GM19324 (cell line): ENCODE measurements around the gene PLEKHO1.
"Not testable (repeated sequence)": the region's sequence is repeated elsewhere in the genome, so short reads cannot be mapped to it uniquely, and the experiment has no call there.

Experiments used
- ATAC-seq: cut with Tn5 transposase; IDR thresholded peaks from one replicate; pipeline ENCODE4 v1.9.1; 2021; ENCODE audit warnings: mild to moderate bottlenecking, moderate library complexity; ENCODE audit not compliant: unreplicated experiment, low FRiP score

The PLEKHO1 gene

DNA sequence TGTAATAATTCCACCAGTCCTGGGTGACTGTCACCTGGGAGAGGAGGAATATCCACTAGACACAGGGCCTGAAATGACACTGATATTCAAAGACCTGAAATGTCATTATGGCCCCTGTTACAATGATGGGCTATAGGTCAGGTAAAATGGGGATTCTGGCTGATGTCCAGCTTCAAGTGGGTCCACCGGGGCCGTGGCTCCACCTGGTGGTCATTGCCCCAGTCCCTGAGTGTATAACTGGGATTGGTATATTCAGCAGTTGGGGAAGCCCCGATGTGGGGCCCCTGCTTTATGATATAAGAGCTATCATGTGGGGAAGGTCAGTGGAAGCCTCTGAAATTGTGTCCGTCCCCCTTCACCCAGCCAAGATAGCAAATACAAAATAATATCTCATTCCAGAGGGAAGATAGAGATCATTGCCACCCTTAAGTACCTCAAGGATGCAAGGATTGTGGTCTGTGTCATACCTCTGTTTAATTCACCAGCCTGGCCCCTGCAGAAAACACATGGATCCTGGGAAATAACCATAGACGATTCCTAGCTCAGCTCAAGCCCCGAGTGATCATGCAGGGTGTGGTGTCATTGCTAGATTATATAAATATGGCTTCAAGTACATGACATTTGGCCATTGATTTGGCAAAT lies 19.4 kb downstream of the PLEKHO1 start:
- ATAC-seq = no peak

- no peak for ATAC-seq
Measured at GRCh38 chr1:150171801-150172200, 22.1 kb downstream of the PLEKHO1 start.

DNA sequence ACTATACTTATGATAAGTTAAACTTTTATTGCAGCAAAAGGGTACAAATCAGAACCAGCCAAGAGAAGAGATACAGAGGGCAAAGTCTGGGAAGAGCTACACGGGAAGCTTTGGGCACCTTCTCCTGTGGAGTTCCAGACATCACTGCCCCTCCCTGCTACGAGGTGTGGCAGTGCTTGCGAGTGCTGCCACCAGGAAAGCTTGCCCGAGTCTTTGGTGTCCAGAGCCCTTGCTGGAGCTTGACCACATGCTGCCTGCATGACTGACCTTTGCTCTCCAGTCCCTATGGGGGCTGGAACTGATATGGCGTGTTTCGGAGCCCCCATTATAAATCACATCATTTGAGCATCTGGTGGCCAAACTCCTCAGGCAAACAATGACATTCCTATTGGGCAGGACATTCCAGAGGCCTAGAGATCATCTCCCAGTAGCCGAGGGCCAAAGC lies 23.4 kb downstream of the PLEKHO1 start:
- ATAC-seq = no peak

DNA sequence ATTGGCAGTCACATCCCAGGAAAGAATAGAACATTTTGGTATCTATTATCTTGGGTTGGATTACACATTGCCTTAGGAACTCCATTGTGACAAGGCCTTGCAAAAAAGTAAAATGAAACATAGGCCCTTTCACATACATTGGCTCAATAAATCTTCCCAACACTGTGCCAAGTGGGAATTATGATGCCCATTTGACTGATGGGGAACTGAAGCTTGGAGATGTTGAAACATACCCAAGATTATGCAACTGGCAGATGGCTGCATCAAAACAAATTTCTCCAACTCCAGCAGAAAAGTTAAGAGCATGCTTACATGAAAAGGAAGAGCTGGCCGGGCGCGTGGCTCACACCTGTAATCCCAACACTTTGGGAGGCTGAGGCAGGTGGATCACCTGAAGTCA lies 26.9 kb downstream of the PLEKHO1 start:
- no peak for ATAC-seq

- no peak for ATAC-seq
Measured at GRCh38 chr1:150178548-150178947, 28.8 kb downstream of the PLEKHO1 start.

DNA sequence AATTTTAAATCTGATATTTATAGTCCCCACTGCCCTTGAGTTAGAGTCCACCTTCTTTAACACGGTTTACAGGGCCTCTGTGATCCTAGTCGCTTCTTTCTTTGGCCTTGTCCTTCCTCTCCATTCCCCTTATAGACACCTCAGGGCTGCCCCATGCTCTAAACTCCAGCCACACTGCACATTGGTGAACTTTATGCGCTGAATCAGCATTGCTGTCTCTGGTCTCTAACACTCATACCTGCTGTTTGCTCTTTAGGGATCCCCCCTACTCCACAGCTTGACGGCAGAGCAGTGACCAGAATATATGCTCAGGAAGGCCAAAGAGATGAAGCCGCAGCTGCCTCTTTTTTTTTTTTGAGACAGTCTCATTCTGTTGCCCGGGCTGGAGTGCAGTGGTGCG lies 30.2 kb downstream of the PLEKHO1 start:
- no peak for ATAC-seq

DNA sequence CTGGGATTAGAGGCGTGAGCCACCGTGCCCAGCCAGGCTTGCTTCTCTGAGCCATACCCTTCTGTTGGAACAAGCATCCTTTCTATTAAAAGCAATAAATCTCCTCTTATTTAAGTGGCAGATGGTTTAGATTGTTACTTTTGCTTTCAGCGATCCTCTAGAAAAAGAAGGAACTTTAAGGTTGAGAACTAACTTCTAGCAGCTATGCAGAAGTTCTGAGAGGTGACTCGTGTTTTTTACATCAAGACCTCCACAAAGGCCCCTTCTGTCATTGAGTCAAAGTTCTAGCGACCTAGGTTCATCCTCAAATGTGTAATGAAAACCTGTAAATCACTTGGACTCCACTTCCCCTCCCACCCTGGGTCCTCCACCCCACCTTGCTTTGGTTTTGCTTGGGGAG lies 30.8 kb downstream of the PLEKHO1 start:
- ATAC-seq = no peak

DNA sequence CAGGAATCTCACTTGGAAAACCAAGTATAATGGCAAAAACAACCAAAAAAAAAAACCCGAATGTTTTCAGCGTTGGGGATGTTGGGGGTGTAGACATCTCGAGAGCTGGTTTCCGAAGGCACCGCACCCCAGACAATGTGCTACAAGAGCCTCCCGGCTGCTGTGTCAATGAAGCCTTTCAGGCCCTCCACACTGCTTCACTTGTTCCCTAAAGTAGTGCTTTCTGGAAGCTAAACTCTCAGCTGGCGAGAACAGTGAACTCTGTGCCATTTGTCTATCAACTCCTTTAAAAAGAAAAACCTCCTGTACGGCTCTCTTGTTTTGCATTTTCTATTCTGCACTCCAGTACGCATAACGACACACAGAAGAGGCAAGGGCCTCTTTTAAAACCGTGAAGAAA lies 32.5 kb downstream of the PLEKHO1 start:
- no peak for ATAC-seq

DNA sequence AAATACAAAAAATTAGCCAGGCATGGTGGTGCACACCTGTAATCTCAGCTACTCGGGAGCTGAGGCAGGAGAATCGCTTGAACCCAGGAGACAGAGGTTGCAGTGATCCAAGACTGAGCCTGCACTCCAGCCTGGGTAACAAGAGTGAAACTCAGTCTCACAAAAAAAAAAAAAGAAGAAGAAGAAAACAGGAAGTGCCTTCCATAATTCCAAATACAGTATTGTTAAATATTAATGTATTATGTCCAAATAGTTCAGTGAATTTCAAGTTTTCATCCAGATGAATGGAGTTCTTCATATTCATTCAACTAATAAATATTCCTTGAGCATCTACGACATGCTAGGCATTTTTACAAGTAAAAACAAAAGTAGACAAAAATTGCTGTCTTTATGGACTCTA lies 33.3 kb downstream of the PLEKHO1 start:
- no peak for ATAC-seq

DNA sequence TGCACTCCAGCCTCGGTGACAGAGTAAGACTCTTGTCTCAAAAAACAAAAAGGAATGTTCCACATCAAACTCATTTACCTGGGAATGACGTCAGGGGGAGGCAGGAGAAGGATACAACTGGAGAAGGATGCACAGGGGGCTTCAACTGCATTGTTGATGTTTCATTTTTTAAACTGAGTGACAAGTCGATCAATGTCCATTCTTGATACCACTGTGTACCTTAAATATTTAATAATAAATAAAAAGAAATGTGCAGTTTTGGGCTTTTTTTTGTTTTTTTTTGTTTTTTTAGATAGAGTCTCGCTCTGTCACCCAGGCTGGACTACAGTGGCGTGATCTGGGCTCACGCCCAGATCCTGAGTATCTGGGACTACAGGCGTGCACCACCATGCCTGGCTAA lies 35.8 kb downstream of the PLEKHO1 start:
- no peak for ATAC-seq

DNA sequence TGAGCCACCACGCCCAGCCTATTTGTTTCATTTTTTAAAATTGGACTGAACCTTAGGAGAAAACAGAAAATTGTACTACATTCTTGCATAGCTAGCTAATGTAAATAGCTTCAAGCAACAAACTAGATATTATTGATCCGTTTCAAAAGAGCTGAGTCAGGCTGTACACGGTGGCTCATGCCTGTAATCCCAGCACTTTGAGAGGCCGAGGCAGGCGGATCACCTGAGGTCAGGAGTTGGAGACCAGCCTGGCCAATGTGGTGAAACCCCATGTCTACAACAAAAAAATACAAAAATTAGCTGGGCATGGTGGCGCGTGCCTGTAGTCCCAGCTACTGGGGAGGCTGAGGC lies 36.7 kb downstream of the PLEKHO1 start:
- ATAC-seq = not testable (repeated sequence)

- ATAC-seq = no peak
Measured at GRCh38 chr1:150186789-150187559, 37.3 kb downstream of the PLEKHO1 start.

DNA sequence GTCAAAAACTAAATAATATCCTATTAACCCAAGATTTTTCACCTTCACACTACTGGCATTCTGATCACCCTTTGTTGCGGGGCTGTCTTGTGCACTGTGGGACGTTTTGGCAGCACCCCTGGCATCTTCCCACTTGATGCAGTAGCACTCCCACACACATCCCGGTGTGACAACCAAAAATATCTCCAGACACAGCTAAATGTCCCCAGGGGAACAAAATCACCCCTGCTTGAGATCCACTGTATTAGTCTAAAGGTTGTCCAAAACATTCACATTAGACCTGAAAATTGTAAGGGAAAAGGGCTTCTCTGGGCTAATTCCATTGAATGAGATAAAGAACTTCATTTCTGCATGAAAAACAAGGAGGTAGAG lies 37.8 kb downstream of the PLEKHO1 start:
- no peak for ATAC-seq

DNA sequence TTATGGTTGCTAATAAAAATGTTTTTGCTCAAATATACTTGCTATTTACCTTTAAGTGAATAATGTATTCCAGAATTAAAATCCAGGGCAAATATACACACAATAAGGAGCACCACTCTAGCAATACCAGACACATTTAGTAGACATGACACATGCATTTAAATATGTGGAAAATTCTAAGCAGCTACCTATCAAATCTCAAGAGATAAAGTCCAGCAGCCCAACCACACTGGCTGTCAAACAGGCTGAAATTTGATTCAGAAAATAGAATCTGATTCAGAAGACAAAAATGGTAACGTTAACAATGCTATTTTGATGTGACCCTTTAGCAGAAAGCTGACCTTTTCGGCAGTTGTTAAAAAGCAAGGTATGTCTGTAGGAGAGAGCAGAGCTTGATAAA lies 42.3 kb downstream of the PLEKHO1 start:
- no peak for ATAC-seq

DNA sequence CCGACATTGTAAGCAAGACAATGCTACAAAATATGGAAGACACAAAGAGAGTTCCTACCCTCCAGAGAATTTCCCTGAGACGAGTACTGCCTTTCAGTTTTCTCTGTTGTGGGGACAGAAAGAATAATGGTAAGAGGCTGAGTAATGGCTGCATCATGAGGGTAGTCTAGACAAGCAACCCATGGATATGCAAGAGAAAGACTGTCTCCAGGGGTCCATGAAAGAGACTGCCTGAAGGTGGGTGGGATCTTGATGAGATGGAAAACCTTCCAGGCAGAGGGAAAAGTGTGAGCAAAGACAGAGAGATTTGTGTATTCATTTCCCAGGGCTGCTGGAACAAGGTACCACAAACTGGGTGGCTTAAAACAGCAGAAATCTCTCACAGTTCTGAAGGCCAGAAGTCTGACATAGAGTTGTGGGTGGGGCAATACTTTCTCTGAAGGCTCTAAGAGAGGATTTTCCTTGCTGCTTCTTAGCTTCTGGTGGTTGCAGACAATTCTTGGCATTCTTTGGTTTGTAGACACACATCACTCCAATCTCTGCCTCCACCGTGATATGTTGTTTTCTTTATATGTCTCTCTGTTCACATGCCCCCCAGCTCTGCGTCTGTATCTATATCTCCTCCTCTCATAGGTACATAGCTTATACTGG lies 44.8 kb downstream of the PLEKHO1 start:
- no peak for ATAC-seq

GRCh38 chr1:150196417-150196816 lies 46.7 kb downstream of the PLEKHO1 start:
- ATAC-seq = no peak

GRCh38 chr1:150207281-150207971 lies 57.7 kb downstream of the PLEKHO1 start:
- no peak for ATAC-seq

DNA sequence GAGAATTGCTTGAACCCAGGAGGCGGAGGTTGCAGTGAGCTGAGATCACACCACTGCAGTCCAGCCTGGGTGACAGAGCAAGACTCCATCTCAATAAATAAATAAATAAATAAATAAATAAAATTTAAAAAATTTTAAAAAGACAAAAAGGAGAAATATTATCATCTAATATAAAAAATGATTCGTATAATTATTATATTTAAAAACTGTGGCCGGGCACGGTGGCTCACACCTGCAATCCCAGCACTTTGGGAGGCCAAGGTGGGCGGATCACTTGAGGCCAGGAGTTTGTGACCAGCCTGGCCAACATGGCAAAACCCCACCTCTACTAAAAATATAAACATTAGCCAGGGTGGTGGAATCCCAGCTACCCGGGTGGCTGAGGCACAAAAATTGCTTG lies 58.7 kb downstream of the PLEKHO1 start:
- ATAC-seq = not testable (repeated sequence)
